Colonic mucosa (tissue), 4 donors: ENCODE results near the gene DPCD. TPM values are rescaled to one million over a fixed set of nuclear protein-coding genes. Genes with fewer than 3 reads are reported as not detected.
"Not testable (repeated sequence)": the region's sequence is repeated elsewhere in the genome, so short reads cannot be mapped to it uniquely, and the experiment has no call there.

Experiments used
- DNase-seq: peaks from one replicate; pipeline ENCODE4 v3.0.0-alpha.2; 2020
- H3K27ac ChIP-seq: fragments of 200-600 bp; one replicate; pipeline ENCODE4 v1.8.0; 2021
- H3K27me3 ChIP-seq: fragments of 200-600 bp; one replicate; pipeline ENCODE4 v1.8.0; 2021
- H3K36me3 ChIP-seq: fragments of 200-600 bp; one replicate; pipeline ENCODE4 v1.8.0; 2021
- H3K4me1 ChIP-seq: fragments of 200-600 bp; one replicate; pipeline ENCODE4 v1.8.0; 2021; ENCODE audit warnings: mild to moderate bottlenecking
- H3K4me3 ChIP-seq: fragments of 200-600 bp; one replicate; pipeline ENCODE4 v1.8.0; 2021
- H3K9ac ChIP-seq, 2 donors: one replicate each; pipeline ENCODE4 v1.7.0; 2013; ENCODE audit warnings: control low read depth in 2 of 2, low read depth in 2 of 2, low read length in 2 of 2
- H3K9me3 ChIP-seq: fragments of 200-600 bp; one replicate; pipeline ENCODE4 v1.8.0; 2021
- intact Hi-C: fragments of 100-400 bp; cut with DNase I; formaldehyde crosslinking; loops from one replicate; pipeline ENCODE4 v1.14.1; 2022
- total RNA-seq, 2 donors: library from RNA; stranded (reverse); fragmentation: NEBNext Ultra II Directional in 1 of 2; extraction: Animal tissue kit (Norgen Biotek cat#: 25700) in 1 of 2; gene quantifications; one replicate each; pipeline ENCODE4 v1.2.1, GENCODE V29; 2021
- TF ChIP-seq, protein P1 (sequence below): fragments of 200-600 bp; IDR thresholded peaks from one replicate; pipeline ENCODE4 v1.8.0; 2022; ENCODE audit warnings: antibody characterized with exemption, mild to moderate bottlenecking
- donor health status: healthy.
- donor health status: DM: no; HTN: no; CAD: no.
- donor health status: DM: no; HTN: no; CAD: no.

DPCD gene
- total RNA-seq, 2 donors from 2014 or later: 19.2 to 19.4 TPM

DNA sequence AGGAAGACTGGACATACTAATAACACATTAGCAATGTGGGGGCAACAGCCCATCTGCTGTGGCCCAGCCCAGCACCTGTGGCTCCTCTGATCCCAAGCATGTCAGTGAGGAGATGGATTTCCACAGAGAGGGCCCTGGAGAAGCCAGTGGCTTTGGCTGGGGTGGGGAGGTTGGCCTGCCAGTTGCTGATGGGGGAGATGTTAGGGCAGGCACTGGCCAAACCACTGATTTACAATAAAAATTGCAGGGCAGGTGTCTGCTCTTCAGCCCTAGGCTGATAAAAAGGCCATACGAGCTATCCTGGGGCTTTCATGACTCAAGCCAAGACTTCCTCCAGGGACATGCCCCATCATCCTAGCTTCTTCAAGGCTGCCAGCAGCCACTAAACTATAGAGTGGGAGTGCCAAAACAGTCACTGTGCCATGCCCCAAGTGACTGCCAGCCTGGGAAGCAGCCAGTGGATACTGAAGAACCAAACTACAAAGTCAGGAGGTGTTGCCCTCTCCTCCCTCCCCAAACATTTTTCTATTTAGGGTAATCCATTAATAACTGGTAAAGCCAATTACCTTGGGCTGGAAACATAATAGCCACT is 37.8 kb downstream of the DPCD start:
- TF ChIP-seq, protein P1, sequence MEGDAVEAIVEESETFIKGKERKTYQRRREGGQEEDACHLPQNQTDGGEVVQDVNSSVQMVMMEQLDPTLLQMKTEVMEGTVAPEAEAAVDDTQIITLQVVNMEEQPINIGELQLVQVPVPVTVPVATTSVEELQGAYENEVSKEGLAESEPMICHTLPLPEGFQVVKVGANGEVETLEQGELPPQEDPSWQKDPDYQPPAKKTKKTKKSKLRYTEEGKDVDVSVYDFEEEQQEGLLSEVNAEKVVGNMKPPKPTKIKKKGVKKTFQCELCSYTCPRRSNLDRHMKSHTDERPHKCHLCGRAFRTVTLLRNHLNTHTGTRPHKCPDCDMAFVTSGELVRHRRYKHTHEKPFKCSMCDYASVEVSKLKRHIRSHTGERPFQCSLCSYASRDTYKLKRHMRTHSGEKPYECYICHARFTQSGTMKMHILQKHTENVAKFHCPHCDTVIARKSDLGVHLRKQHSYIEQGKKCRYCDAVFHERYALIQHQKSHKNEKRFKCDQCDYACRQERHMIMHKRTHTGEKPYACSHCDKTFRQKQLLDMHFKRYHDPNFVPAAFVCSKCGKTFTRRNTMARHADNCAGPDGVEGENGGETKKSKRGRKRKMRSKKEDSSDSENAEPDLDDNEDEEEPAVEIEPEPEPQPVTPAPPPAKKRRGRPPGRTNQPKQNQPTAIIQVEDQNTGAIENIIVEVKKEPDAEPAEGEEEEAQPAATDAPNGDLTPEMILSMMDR: no peak
- Histone ChIP-seq H3K9ac (no peak overlapping the region), H3K27ac (no peak overlapping the region), H3K4me1 (no peaks in the 10 kb centered on the region), H3K27me3 (no peaks in the 10 kb centered on the region), H3K9me3 (no peaks in the 10 kb centered on the region), H3K4me3 (no peak overlapping the region), H3K36me3 (no peaks in the 10 kb centered on the region)
- intact Hi-C loops: no loop called here
- no peak for DNase-seq

DNA sequence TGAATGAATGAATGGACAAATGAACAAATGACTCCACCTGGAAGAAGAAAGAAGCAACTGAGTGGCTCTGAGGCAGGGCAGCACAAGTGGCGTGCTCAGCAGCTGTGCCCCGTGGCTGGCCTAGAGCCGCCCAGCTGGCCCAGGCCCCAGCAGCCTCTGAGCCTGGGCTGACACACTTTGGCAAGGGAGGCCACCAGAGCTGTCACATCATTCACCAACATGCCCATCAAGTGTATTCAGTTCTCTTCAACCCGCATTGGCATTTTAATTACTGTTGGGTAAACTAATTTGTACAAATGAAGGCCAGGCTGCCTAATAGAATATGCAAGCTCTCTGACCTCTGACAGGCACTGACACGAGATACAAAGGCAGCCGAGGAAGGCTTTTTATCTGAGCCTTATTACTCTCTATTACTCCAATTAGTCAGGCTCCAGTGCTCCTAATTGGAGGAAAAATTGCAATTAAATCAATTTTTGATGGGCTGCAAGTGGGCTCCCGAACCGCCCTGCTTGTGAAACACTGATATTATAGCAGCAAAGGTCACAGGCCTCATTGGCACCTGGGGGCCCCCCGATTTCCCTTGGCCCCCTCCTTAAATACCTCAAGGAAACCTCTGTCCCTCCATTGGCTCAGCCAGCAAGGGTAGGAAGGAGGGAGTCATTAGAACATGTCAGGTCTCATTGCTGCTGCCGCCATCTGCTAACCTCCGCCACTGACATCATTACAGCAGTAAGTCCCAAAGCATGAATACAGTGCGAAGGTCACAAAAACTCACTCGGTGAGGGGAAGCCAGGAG is 41.9 kb downstream of the DPCD start:
- Histone ChIP-seq H3K36me3 (no peaks in the 10 kb centered on the region), H3K9ac (no peak overlapping the region), H3K27me3 (no peaks in the 10 kb centered on the region), H3K4me3 (no peak overlapping the region), H3K27ac (no peak overlapping the region), H3K9me3 (no peaks in the 10 kb centered on the region), H3K4me1 (no peaks in the 10 kb centered on the region)
- TF ChIP-seq, protein P1: no peak
- intact Hi-C loops: no loop called here
- no peak for DNase-seq

DNA sequence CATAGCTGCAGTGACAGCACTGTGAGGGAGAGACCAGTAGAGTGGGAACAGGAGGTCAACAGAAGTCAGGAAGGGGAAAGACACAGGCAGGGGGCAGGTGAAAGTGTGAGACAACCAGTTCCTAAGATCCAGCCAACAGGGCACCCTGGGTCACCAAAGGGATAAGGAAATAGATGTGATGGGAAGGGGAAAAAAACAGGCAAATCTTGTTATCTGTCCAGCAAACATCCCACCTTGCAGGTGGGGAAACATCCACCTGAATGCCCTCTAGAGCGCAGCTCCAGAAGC is 42.5 kb downstream of the DPCD start:
- no peak overlapping the region for H3K4me3 ChIP-seq
- no peak overlapping the region for H3K9ac ChIP-seq
- no peaks in the 10 kb centered on the region for H3K4me1 ChIP-seq
- H3K9me3 ChIP-seq: no peaks in the 10 kb centered on the region
- no peak for DNase-seq
- TF ChIP-seq, protein P1: no peak
- no peaks in the 10 kb centered on the region for H3K36me3 ChIP-seq
- H3K27me3 ChIP-seq: no peaks in the 10 kb centered on the region
- intact Hi-C loops: no loop called here
- H3K27ac ChIP-seq: no peak overlapping the region

DNA sequence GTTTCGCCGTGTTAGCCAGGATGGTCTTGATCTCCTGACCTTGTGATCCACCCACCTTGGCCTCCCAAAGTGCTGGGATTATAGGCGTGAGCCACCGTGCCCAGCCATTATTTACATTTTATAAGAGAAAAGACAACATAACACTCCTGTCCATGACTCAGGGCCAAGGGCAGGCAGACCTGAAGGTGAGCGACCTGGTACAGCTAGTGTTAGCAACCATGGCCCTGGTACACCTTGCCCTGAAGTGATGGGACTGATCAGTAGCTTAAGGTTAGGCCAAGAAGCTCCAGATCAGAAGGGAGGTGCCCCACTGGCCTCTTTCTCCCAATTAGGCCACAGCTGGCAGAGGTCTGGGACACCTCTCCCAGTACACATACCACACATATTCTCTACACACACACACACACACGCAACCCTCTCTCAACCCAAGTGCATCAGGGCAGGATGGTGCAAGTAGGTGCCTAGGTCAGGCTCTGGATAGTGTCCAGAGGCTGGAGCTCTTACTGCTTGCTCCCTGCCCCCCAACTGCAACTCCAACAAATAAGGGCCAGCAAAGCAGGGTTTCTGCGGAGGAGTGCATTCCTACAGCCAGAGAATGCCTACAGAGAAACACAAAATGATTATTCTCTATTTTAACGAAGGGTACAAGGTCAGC is 43.8 kb downstream of the DPCD start:
- no peak for DNase-seq
- Histone ChIP-seq H3K9ac (no peak overlapping the region), H3K27ac (no peak overlapping the region), H3K36me3 (no peaks in the 10 kb centered on the region), H3K4me1 (no peaks in the 10 kb centered on the region), H3K27me3 (no peaks in the 10 kb centered on the region), H3K4me3 (no peak overlapping the region), H3K9me3 (no peaks in the 10 kb centered on the region)
- TF ChIP-seq, protein P1: no peak
- intact Hi-C loops: no loop called here

DNA sequence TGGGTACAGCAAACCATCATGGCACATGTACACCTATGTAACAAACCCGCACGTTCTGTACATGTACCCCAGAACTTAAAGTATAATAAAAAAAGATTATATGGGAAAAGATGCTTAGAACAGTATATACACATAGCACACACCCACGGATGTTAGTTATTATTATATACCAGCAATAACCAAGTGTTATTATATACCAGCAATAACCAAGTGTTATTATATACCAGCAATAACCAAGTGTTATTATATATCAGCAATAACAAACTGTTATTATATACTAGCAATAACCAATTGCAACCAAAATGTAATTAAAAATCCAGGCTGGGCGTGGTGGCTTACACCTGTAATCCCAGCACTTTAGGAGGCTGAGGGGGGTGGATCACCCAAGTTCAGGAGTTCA is 45.4 kb downstream of the DPCD start:
- H3K4me3 ChIP-seq, DNase-seq, H3K27ac ChIP-seq, H3K9me3 ChIP-seq, H3K9ac ChIP-seq, intact Hi-C loops, H3K36me3 ChIP-seq, H3K4me1 ChIP-seq, H3K27me3 ChIP-seq: not testable (repeated sequence)
